Dendritic cell treated with granulocyte-macrophage colony-stimulating factor and Interleukin-4, amounts not matched to agents 40 ng/mL and 50 ng/mL, for 4 days (primary cell): ENCODE results near the gene BAHCC1.

Source experiments
- H3K27ac Mint-ChIP-seq: one replicate; pipeline ENCODE4 v1.8.0; 2022; ENCODE audit warnings: mild to moderate bottlenecking, mixed read lengths
- H3K27me3 Mint-ChIP-seq: one replicate; pipeline ENCODE4 v1.8.0; 2022; ENCODE audit warnings: mild to moderate bottlenecking, mixed read lengths
- H3K36me3 Mint-ChIP-seq: one replicate; pipeline ENCODE4 v1.8.0; 2022; ENCODE audit warnings: low read depth, mixed read lengths
- H3K4me1 Mint-ChIP-seq: one replicate; pipeline ENCODE4 v1.8.0; 2022; ENCODE audit warnings: low read depth, mixed read lengths
- H3K4me3 Mint-ChIP-seq: one replicate; pipeline ENCODE4 v1.8.0; 2022; ENCODE audit warnings: mild to moderate bottlenecking, moderate library complexity, mixed read lengths
- H3K9me3 Mint-ChIP-seq: one replicate; pipeline ENCODE4 v1.8.0; 2022; ENCODE audit warnings: mixed read lengths
- intact Hi-C: fragments of 100-400 bp; cut with micrococcal nuclease; formaldehyde crosslinking; loops from one replicate; pipeline ENCODE4 v1.15.0; 2022

BAHCC1 gene

GRCh38 chr17:81503619-81504018 is 108.4 kb downstream of the BAHCC1 start:
- intact Hi-C loops: no loop called here
- no peak overlapping the region for H3K4me3 Mint-ChIP-seq
- no peaks in the 10 kb centered on the region for H3K9me3 Mint-ChIP-seq
- H3K27ac Mint-ChIP-seq: no peak overlapping the region
- H3K27me3 Mint-ChIP-seq: peaks cover 32% of the 10 kb centered on the region
- H3K36me3 Mint-ChIP-seq: peaks cover 8% of the 10 kb centered on the region
- H3K4me1 Mint-ChIP-seq: peaks cover 6% of the 10 kb centered on the region

- Mint-ChIP-seq H3K4me3 (peak overlapping the region; percentile 99), H3K36me3 (peaks cover 48% of the 10 kb centered on the region), H3K9me3 (no peaks in the 10 kb centered on the region), H3K27me3 (peaks cover 3% of the 10 kb centered on the region), H3K4me1 (peaks cover 42% of the 10 kb centered on the region), H3K27ac (peak overlapping the region; percentile 88)
- intact Hi-C loops: no loop called here
These were observed 113.5 kb downstream of the BAHCC1 start for GRCh38 chr17:81508639-81509206.

GRCh38 chr17:81509207-81509971 is 114.1 kb downstream of the BAHCC1 start:
- intact Hi-C loops: no loop called here
- Mint-ChIP-seq H3K27ac (peak overlapping the region; percentile 88), H3K36me3 (peaks cover 48% of the 10 kb centered on the region), H3K27me3 (peaks cover 3% of the 10 kb centered on the region), H3K4me1 (peaks cover 43% of the 10 kb centered on the region), H3K4me3 (peak overlapping the region; percentile 99), H3K9me3 (no peaks in the 10 kb centered on the region)

GRCh38 chr17:81509972-81510784 is 114.9 kb downstream of the BAHCC1 start:
- peak overlapping the region; percentile 99 for H3K4me3 Mint-ChIP-seq
- peaks cover 2% of the 10 kb centered on the region for H3K27me3 Mint-ChIP-seq
- peaks cover 51% of the 10 kb centered on the region for H3K36me3 Mint-ChIP-seq
- H3K27ac Mint-ChIP-seq: peak overlapping the region; percentile 88
- no peaks in the 10 kb centered on the region for H3K9me3 Mint-ChIP-seq
- H3K4me1 Mint-ChIP-seq: peaks cover 46% of the 10 kb centered on the region
- intact Hi-C loops: loop anchor here (10.0 kb wide), 1 partner anchor 115 kb away; the partner anchor contains the start of gene BAHCC1

- H3K27ac Mint-ChIP-seq: peak overlapping the region; percentile 88
- intact Hi-C loops: loop anchor here (10.0 kb wide), 1 partner anchor 116 kb away; the partner anchor contains the start of gene BAHCC1
- H3K36me3 Mint-ChIP-seq: peaks cover 53% of the 10 kb centered on the region
- no peaks in the 10 kb centered on the region for H3K9me3 Mint-ChIP-seq
- H3K4me1 Mint-ChIP-seq: peaks cover 51% of the 10 kb centered on the region
- H3K27me3 Mint-ChIP-seq: no peaks in the 10 kb centered on the region
- peak overlapping the region; percentile 99 for H3K4me3 Mint-ChIP-seq
These were observed 115.7 kb downstream of the BAHCC1 start for GRCh38 chr17:81510785-81511553.

GRCh38 chr17:81511554-81511803 is 116.2 kb downstream of the BAHCC1 start:
- no peaks in the 10 kb centered on the region for H3K9me3 Mint-ChIP-seq
- peak overlapping the region; percentile 88 for H3K27ac Mint-ChIP-seq
- no peaks in the 10 kb centered on the region for H3K27me3 Mint-ChIP-seq
- H3K36me3 Mint-ChIP-seq: peaks cover 53% of the 10 kb centered on the region
- peaks cover 56% of the 10 kb centered on the region for H3K4me1 Mint-ChIP-seq
- peak overlapping the region; percentile 99 for H3K4me3 Mint-ChIP-seq
- intact Hi-C loops: loop anchor here (10.0 kb wide), 1 partner anchor 117 kb away; the partner anchor contains the start of gene BAHCC1

- H3K4me3 Mint-ChIP-seq: peak overlapping the region; percentile 99
- intact Hi-C loops: loop anchor here (10.0 kb wide), 1 partner anchor 117 kb away; the partner anchor contains the start of gene BAHCC1
- H3K27me3 Mint-ChIP-seq: no peaks in the 10 kb centered on the region
- peaks cover 61% of the 10 kb centered on the region for H3K4me1 Mint-ChIP-seq
- no peaks in the 10 kb centered on the region for H3K9me3 Mint-ChIP-seq
- peaks cover 53% of the 10 kb centered on the region for H3K36me3 Mint-ChIP-seq
- peak overlapping the region; percentile 88 for H3K27ac Mint-ChIP-seq
These were observed 116.7 kb downstream of the BAHCC1 start for GRCh38 chr17:81511804-81512561.

- peaks cover 54% of the 10 kb centered on the region for H3K36me3 Mint-ChIP-seq
- no peaks in the 10 kb centered on the region for H3K9me3 Mint-ChIP-seq
- no peaks in the 10 kb centered on the region for H3K27me3 Mint-ChIP-seq
- peak within 1 kb of the TSS; percentile 99 for H3K4me3 Mint-ChIP-seq
- intact Hi-C loops: loop anchor here (10.0 kb wide), 1 partner anchor 118 kb away; the partner anchor contains the start of gene BAHCC1
- H3K4me1 Mint-ChIP-seq: peaks cover 69% of the 10 kb centered on the region
- H3K27ac Mint-ChIP-seq: peak within 1 kb of the TSS; percentile 88
These were observed 117.5 kb downstream of the BAHCC1 start, which contains the start of gene ACTG1 for GRCh38 chr17:81512562-81513371. TSS of gene ACTG1 (minus strand) at chr17:81512799. CDS start at chr17:81512354, 445 bp downstream.

GRCh38 chr17:81513372-81513752 is 118.1 kb downstream of the BAHCC1 start:
- intact Hi-C loops: loop anchor here (10.0 kb wide), 1 partner anchor 119 kb away; the partner anchor contains the start of gene BAHCC1
- Mint-ChIP-seq H3K27me3 (no peaks in the 10 kb centered on the region), H3K4me3 (peak overlapping the region; percentile 81)

GRCh38 chr17:81513753-81514488 is 118.7 kb downstream of the BAHCC1 start:
- Mint-ChIP-seq H3K4me1 (peaks cover 70% of the 10 kb centered on the region), H3K9me3 (no peaks in the 10 kb centered on the region), H3K4me3 (peak overlapping the region; percentile 81), H3K27ac (peak overlapping the region; percentile 88), H3K36me3 (peaks cover 49% of the 10 kb centered on the region), H3K27me3 (no peaks in the 10 kb centered on the region)
- intact Hi-C loops: loop anchor here (2.0 to 10.0 kb wide), 2 partner anchors 39 to 119 kb away; partner anchors contain the start of genes BAHCC1 and FAAP100

More at GRCh38 chr17:81513372-81513752, 118.1 kb downstream of the BAHCC1 start:
- no peaks in the 10 kb centered on the region for H3K9me3 Mint-ChIP-seq
- H3K27ac Mint-ChIP-seq: peak overlapping the region; percentile 88
- peaks cover 72% of the 10 kb centered on the region for H3K4me1 Mint-ChIP-seq
- H3K36me3 Mint-ChIP-seq: peaks cover 54% of the 10 kb centered on the region

- peaks cover 65% of the 10 kb centered on the region for H3K4me1 Mint-ChIP-seq
- H3K27me3 Mint-ChIP-seq: no peaks in the 10 kb centered on the region
- H3K36me3 Mint-ChIP-seq: peaks cover 44% of the 10 kb centered on the region
- H3K27ac Mint-ChIP-seq: peak overlapping the region; percentile 88
- no peaks in the 10 kb centered on the region for H3K9me3 Mint-ChIP-seq
- intact Hi-C loops: loop anchor here (2.0 to 10.0 kb wide), 2 partner anchors 38 to 120 kb away; partner anchors contain the start of genes BAHCC1 and FAAP100
- peak overlapping the region; percentile 81 for H3K4me3 Mint-ChIP-seq
These were observed 119.2 kb downstream of the BAHCC1 start for GRCh38 chr17:81514489-81514738.
